ENCODE results near the gene SGK1.

- TF ChIP-seq EZH2 (IDR thresholded peaks at IDR 0.05): no peak
- TF ChIP-seq FOXP2 (optimal IDR thresholded peaks at IDR 0.05; ENCODE audit: control extremely low read depth, extremely low read length, insufficient read depth): no peak
Observed at GRCh38 chr6:134230940-134231339, 87.0 kb downstream of the SGK1 start.
